HG03469 (cell line): Measurements from ENCODE around the gene TEPSIN.

ENCODE experiments used
- ATAC-seq: cut with Tn5 transposase; IDR thresholded peaks from one replicate; pipeline ENCODE4 v1.9.1; 2021; ENCODE audit warnings: mild to moderate bottlenecking, moderate library complexity, moderate number of reproducible peaks; ENCODE audit not compliant: unreplicated experiment

TEPSIN gene

GRCh38 chr17:81250286-81251093 lies 11.6 kb upstream of the TEPSIN start:
- no peak for ATAC-seq

GRCh38 chr17:81249223-81250040 lies 10.6 kb upstream of the TEPSIN start:
- no peak for ATAC-seq

- no peak for ATAC-seq
Measured at GRCh38 chr17:81248649-81249048, 9.8 kb upstream of the TEPSIN start.

GRCh38 chr17:81247339-81247990 lies 8.6 kb upstream of the TEPSIN start:
- no peak for ATAC-seq

- ATAC-seq, result no peak
Measured at GRCh38 chr17:81246679-81247338, 8.0 kb upstream of the TEPSIN start.

GRCh38 chr17:81246343-81246670 lies 7.5 kb upstream of the TEPSIN start:
- ATAC-seq, result no peak

GRCh38 chr17:81245665-81246342 lies 6.9 kb upstream of the TEPSIN start:
- no peak for ATAC-seq

- no peak for ATAC-seq
Measured at GRCh38 chr17:81245024-81245664, 6.3 kb upstream of the TEPSIN start.

- ATAC-seq, result no peak
Measured at GRCh38 chr17:81244358-81245023, 5.6 kb upstream of the TEPSIN start.

GRCh38 chr17:81243333-81243664 lies 4.4 kb upstream of the TEPSIN start:
- no peak for ATAC-seq

- no peak for ATAC-seq
Measured at GRCh38 chr17:81242421-81243332, 3.8 kb upstream of the TEPSIN start.

- no peak for ATAC-seq
Measured at GRCh38 chr17:81241648-81242420, 3.0 kb upstream of the TEPSIN start.

- ATAC-seq, result no peak
Measured at GRCh38 chr17:81241203-81241602, 2.3 kb upstream of the TEPSIN start.

- no peak for ATAC-seq
Measured at GRCh38 chr17:81240761-81241160, 1.9 kb upstream of the TEPSIN start.

- no peak for ATAC-seq
Measured at GRCh38 chr17:81239714-81240555, 1.1 kb upstream of the TEPSIN start.

GRCh38 chr17:81238490-81238814 lies 403 bp downstream of the TEPSIN start:
- ATAC-seq, result no peak
